SK-N-SH (cell line): ENCODE measurements around the gene CELF2. TPM values are rescaled to one million over a fixed set of nuclear protein-coding genes. Genes with fewer than 3 reads are reported as not detected.

Experiments used
- CTCF ChIA-PET: fragments of 300-600, 350-600 bp; formaldehyde crosslinking; extraction: SDS; loops from one replicate; lab custom pipeline; 2021; lab: Yijun Ruan, JAX
- POLR2A ChIA-PET: fragments of 350-600 bp; sonication (Branson Sonifier 250); formaldehyde crosslinking; extraction: SDS; loops from one replicate; lab custom pipeline; 2020; ENCODE audit warnings: antibody characterized with exemption, inconsistent platforms; lab: Yijun Ruan, JAX
- DNase-seq: peaks from one replicate; pipeline ENCODE4 v3.0.0; 2012
- H2AFZ ChIP-seq: fragments of 200-600 bp; sonication (generic); 2 replicates; pipeline ENCODE4 v1.8.1; 2016; ENCODE audit warnings: antibody characterized with exemption, mild to moderate bottlenecking, low read depth
- H3F3A ChIP-seq: fragments of 200-600 bp; sonication (generic); replicated peaks from 2 replicates; pipeline ENCODE3; 2016; ENCODE audit warnings: antibody characterized with exemption, mild to moderate bottlenecking; ENCODE audit not compliant: insufficient read depth
- H3K27ac ChIP-seq, 2 experiments: fragments of 200-500 bp in 1 of 2; fragments of 200-600 bp in 1 of 2; sonication (Bioruptor generic) in 1 of 2; sonication (generic), shearing (Covaris generic) in 1 of 2; 2 replicates each; pipeline versions ENCODE4 v1.5.1 to v1.6.1; 2014 to 2016; ENCODE audit warnings: low read depth in 2 of 2, inconsistent platforms in 1 of 2, low read length in 1 of 2, mild to moderate bottlenecking in 1 of 2, mixed read lengths in 1 of 2
- H3K27me3 ChIP-seq: fragments of 200-600 bp; sonication (generic), shearing (Covaris generic); 2 replicates; pipeline ENCODE4 v1.6.1; 2016; ENCODE audit warnings: mixed run types; ENCODE audit not compliant: insufficient read depth
- H3K36me3 ChIP-seq, 2 experiments: fragments of 200-500 bp in 1 of 2; fragments of 200-600 bp in 1 of 2; sonication (Bioruptor generic) in 1 of 2; sonication (generic) in 1 of 2; replicated peaks in 1 of 2; 2 replicates each; pipeline versions ENCODE3 to v1.5.1; 2014 to 2016; ENCODE audit warnings: low read length in 1 of 2, mild to moderate bottlenecking in 1 of 2; ENCODE audit not compliant: insufficient read depth in 2 of 2, control insufficient read depth in 1 of 2
- H3K4me1 ChIP-seq, 2 experiments: fragments of 200-500 bp in 1 of 2; fragments of 200-600 bp in 1 of 2; sonication (Bioruptor generic) in 1 of 2; sonication (generic), shearing (Covaris generic) in 1 of 2; 2 replicates each; pipeline versions ENCODE4 v1.5.1 to v1.6.1; 2014 to 2016; ENCODE audit warnings: low read depth in 1 of 2, low read length in 1 of 2, mixed run types in 1 of 2; ENCODE audit not compliant: insufficient read depth in 2 of 2, control insufficient read depth in 1 of 2
- H3K4me2 ChIP-seq: fragments of 200-600 bp; sonication (generic), shearing (Covaris generic); 2 replicates; pipeline ENCODE4 v1.6.1; 2017; ENCODE audit warnings: mixed run types
- H3K4me3 ChIP-seq, 2 experiments: fragments of 200-500 bp in 1 of 2; fragments of 200-600 bp in 1 of 2; sonication (Bioruptor generic) in 1 of 2; sonication (generic), shearing (Covaris generic) in 1 of 2; 2 replicates each; pipeline versions ENCODE4 v1.5.1 to v1.8.1; 2014 to 2016; ENCODE audit warnings: low read depth in 2 of 2, inconsistent platforms in 1 of 2, low read length in 1 of 2, mild to moderate bottlenecking in 1 of 2, mixed read lengths in 1 of 2, moderate library complexity in 1 of 2
- H3K79me2 ChIP-seq: fragments of 200-600 bp; sonication (generic); 2 replicates; pipeline ENCODE4 v1.8.1; 2017; ENCODE audit warnings: mild to moderate bottlenecking; ENCODE audit not compliant: insufficient read depth
- H3K9ac ChIP-seq: fragments of 200-600 bp; sonication (generic); 2 replicates; pipeline ENCODE4 v1.6.1; 2017; ENCODE audit warnings: mixed run types
- H3K9me2 ChIP-seq: fragments of 200-600 bp; sonication (generic); 2 replicates; pipeline ENCODE4 v1.6.1; 2017; ENCODE audit warnings: mixed run types
- H3K9me3 ChIP-seq: fragments of 200-600 bp; sonication (generic); 2 replicates; pipeline ENCODE4 v1.6.1; 2017; ENCODE audit warnings: mixed run types, mild to moderate bottlenecking, moderate library complexity
- H4K20me1 ChIP-seq: fragments of 200-600 bp; sonication (generic); 2 replicates; pipeline ENCODE4 v1.6.1; 2017; ENCODE audit warnings: mild to moderate bottlenecking, mixed run types; ENCODE audit not compliant: insufficient read depth
- ELF1 ChIP-seq: IDR thresholded peaks from 2 replicates; pipeline ENCODE4 v1.4.0; 2012
- GABPA ChIP-seq: IDR thresholded peaks from 2 replicates; pipeline ENCODE4 v1.4.0; 2012; ENCODE audit warnings: low read depth, mild to moderate bottlenecking
- GATA2 ChIP-seq: sonication (generic); formaldehyde crosslinking; IDR thresholded peaks from 2 replicates; pipeline ENCODE4 v1.5.0; 2020; ENCODE audit warnings: mild to moderate bottlenecking, missing genetic modification reagents
- MEF2A ChIP-seq: IDR thresholded peaks from 2 replicates; pipeline ENCODE4 v1.4.0; 2012; ENCODE audit warnings: low read depth, borderline replicate concordance
- MXI1 ChIP-seq: IDR thresholded peaks from 2 replicates; pipeline ENCODE4 v1.6.1; 2012; ENCODE audit warnings: mild to moderate bottlenecking, low read depth, low read length, improper control_type of control experiment
- RAD21 ChIP-seq: IDR thresholded peaks from 2 replicates; pipeline ENCODE4 v1.6.1; 2012; ENCODE audit warnings: mild to moderate bottlenecking, low read length
- RCOR1 ChIP-seq: fragments of 150-350 bp; IDR thresholded peaks from 2 replicates; pipeline ENCODE4 v1.6.1; 2017; ENCODE audit warnings: antibody characterized with exemption, low read length
- RFX5 ChIP-seq: IDR thresholded peaks from 2 replicates; pipeline ENCODE4 v1.6.1; 2012; ENCODE audit warnings: mild to moderate bottlenecking, improper control_type of control experiment, low read length
- RXRA ChIP-seq: IDR thresholded peaks from 2 replicates; pipeline ENCODE4 v1.4.0; 2012; ENCODE audit warnings: low read depth, mild to moderate bottlenecking, borderline replicate concordance
- SIN3A ChIP-seq: IDR thresholded peaks from 2 replicates; pipeline ENCODE4 v1.6.1; 2012; ENCODE audit warnings: low read depth, mild to moderate bottlenecking, low read length, moderate library complexity, borderline replicate concordance
- SMC3 ChIP-seq: IDR thresholded peaks from 2 replicates; pipeline ENCODE4 v1.6.1; 2012; ENCODE audit warnings: low read depth, low read length, improper control_type of control experiment
- TAF1 ChIP-seq: IDR thresholded peaks from 2 replicates; pipeline ENCODE4 v1.6.1; 2012; ENCODE audit warnings: low read depth, mild to moderate bottlenecking, low read length, moderate library complexity, borderline replicate concordance
- TCF12 ChIP-seq: IDR thresholded peaks from 2 replicates; pipeline ENCODE4 v1.4.0; 2012
- TEAD4 ChIP-seq: IDR thresholded peaks from 2 replicates; pipeline ENCODE4 v1.4.0; 2012; ENCODE audit warnings: mild to moderate bottlenecking, borderline replicate concordance; ENCODE audit not compliant: insufficient read depth
- WGBS: methylation state at CpG from one replicate; pipeline ENCODE4 v1.1.6; 2017; ENCODE audit warnings: low lambda C conversion rate; 5-methylcytosine and 5-hydroxymethylcytosine counted together
- polyA plus RNA-seq, 3 experiments: library from polyadenylated mRNA; depleted of rRNA; stranded (reverse); fragments of >200 nt; gene quantifications; 2 replicates each; pipeline ENCODE4 v1.2.3, GENCODE V29; 2012
- TF ChIP-seq, protein P1 (sequence below): IDR thresholded peaks from 2 replicates; pipeline ENCODE4; 2012
- TF ChIP-seq, protein P2 (sequence below): IDR thresholded peaks from 2 replicates; pipeline ENCODE4 v1.4.0; 2012; ENCODE audit warnings: low read depth
- TF ChIP-seq, protein P3 (sequence below): IDR thresholded peaks from 2 replicates; pipeline ENCODE4 v1.4.0; 2012; ENCODE audit warnings: low read depth, borderline replicate concordance
- TF ChIP-seq, protein P4 (sequence below): fragments of 200-600 bp; sonication (generic); IDR thresholded peaks from 2 replicates; pipeline ENCODE4 v1.6.1; 2017; ENCODE audit warnings: antibody characterized with exemption, mild to moderate bottlenecking, moderate library complexity

The CELF2 gene
- polyA plus RNA-seq, 1 of the 3 experiments (the other 2 are of a cell fraction) = 0.03 TPM

DNA sequence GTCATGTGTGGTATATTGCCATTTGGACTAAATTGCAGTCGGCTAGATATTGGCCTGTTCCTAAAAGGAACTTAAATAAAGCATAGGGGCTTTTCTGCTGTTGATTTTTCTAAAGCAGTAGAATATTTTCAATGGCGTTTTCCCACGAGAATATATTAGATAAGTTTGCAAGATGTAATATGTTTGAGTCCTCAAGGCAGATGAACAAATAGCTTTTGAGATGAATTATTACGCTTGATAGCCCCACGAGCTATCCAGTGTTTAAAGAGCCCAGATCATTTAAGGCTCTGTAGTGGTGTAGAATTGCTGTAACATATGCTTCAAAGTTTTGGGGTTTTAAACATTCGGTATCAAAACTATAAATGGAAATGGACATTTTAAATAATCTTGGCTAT lies 2.9 kb downstream of the CELF2 start:
- no peaks in the 10 kb centered on the region for H4K20me1 ChIP-seq
- no peaks in the 10 kb centered on the region for H3K36me3 ChIP-seq
- ChIA-PET CTCF (interaction anchor here (1.2 to 3.0 kb wide), 2 partner anchors 15 to 16 kb away, joined by 4 to 8 read pairs; no protein-coding TSS in a partner anchor), POLR2A (no interaction called here)
- no peaks in the 10 kb centered on the region for H3K27me3 ChIP-seq
- no peak overlapping the region for H3K4me2 ChIP-seq
- TF ChIP-seq, protein P1, sequence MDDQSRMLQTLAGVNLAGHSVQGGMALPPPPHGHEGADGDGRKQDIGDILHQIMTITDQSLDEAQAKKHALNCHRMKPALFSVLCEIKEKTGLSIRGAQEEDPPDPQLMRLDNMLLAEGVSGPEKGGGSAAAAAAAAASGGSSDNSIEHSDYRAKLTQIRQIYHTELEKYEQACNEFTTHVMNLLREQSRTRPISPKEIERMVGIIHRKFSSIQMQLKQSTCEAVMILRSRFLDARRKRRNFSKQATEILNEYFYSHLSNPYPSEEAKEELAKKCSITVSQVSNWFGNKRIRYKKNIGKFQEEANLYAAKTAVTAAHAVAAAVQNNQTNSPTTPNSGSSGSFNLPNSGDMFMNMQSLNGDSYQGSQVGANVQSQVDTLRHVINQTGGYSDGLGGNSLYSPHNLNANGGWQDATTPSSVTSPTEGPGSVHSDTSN = no peak
- TF ChIP-seq TCF12 (no peak), MXI1 (no peak), SMC3 (no peak), MEF2A (no peak), RAD21 (no peak), GATA2 (CRISPR knock-in tag) (no peak), TAF1 (no peak), GABPA (no peak), RFX5 (no peak), RCOR1 (no peak), SIN3A (no peak), TEAD4 (no peak), ELF1 (no peak), RXRA (no peak)
- TF ChIP-seq, protein P2, sequence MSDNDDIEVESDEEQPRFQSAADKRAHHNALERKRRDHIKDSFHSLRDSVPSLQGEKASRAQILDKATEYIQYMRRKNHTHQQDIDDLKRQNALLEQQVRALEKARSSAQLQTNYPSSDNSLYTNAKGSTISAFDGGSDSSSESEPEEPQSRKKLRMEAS = no peak
- TF ChIP-seq, protein P3, sequence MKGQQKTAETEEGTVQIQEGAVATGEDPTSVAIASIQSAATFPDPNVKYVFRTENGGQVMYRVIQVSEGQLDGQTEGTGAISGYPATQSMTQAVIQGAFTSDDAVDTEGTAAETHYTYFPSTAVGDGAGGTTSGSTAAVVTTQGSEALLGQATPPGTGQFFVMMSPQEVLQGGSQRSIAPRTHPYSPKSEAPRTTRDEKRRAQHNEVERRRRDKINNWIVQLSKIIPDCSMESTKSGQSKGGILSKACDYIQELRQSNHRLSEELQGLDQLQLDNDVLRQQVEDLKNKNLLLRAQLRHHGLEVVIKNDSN = no peak
- TF ChIP-seq, protein P4, sequence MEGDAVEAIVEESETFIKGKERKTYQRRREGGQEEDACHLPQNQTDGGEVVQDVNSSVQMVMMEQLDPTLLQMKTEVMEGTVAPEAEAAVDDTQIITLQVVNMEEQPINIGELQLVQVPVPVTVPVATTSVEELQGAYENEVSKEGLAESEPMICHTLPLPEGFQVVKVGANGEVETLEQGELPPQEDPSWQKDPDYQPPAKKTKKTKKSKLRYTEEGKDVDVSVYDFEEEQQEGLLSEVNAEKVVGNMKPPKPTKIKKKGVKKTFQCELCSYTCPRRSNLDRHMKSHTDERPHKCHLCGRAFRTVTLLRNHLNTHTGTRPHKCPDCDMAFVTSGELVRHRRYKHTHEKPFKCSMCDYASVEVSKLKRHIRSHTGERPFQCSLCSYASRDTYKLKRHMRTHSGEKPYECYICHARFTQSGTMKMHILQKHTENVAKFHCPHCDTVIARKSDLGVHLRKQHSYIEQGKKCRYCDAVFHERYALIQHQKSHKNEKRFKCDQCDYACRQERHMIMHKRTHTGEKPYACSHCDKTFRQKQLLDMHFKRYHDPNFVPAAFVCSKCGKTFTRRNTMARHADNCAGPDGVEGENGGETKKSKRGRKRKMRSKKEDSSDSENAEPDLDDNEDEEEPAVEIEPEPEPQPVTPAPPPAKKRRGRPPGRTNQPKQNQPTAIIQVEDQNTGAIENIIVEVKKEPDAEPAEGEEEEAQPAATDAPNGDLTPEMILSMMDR = no peak
- no peaks in the 10 kb centered on the region for H3K79me2 ChIP-seq
- no peaks in the 10 kb centered on the region for H3K9me2 ChIP-seq
- H3K4me1 ChIP-seq = peaks cover 0 to 2% of the 10 kb centered on the region in 2 experiments; a peak in 1 of 4 replicates
- H3K9ac ChIP-seq = no peak overlapping the region
- no peak for DNase-seq
- no peak overlapping the region for H3K4me3 ChIP-seq
- no peak overlapping the region for H3K27ac ChIP-seq
- no peaks in the 10 kb centered on the region for H3K9me3 ChIP-seq
- 17% methylated on average over 6 of the region's 6 CpGs for WGBS
- no peaks in the 10 kb centered on the region for H3F3A ChIP-seq
- H2AFZ ChIP-seq = no peak overlapping the region
